NAMALWA (cell line): ENCODE results near the gene PARD3.

ENCODE experiments used
- DNase-seq: peaks from one replicate; pipeline ENCODE4 v3.0.0-alpha.2; 2015; ENCODE audit warnings: low spot score

PARD3 gene

GRCh38 chr10:34156781-34157425 is 658.2 kb downstream of the PARD3 start:
- no peak for DNase-seq

- DNase-seq = no peak
These were observed 659.3 kb downstream of the PARD3 start for GRCh38 chr10:34155812-34156211.

GRCh38 chr10:34154383-34154900 is 660.7 kb downstream of the PARD3 start:
- DNase-seq = no peak

GRCh38 chr10:34153663-34154382 is 661.3 kb downstream of the PARD3 start:
- no peak for DNase-seq

GRCh38 chr10:34152434-34152833 is 662.7 kb downstream of the PARD3 start:
- no peak for DNase-seq

GRCh38 chr10:34151931-34152330 is 663.2 kb downstream of the PARD3 start:
- DNase-seq = no peak

GRCh38 chr10:34151481-34151880 is 663.6 kb downstream of the PARD3 start:
- DNase-seq = no peak

- DNase-seq = no peak
These were observed 665.0 kb downstream of the PARD3 start for GRCh38 chr10:34150103-34150502.

- no peak for DNase-seq
These were observed 666.8 kb downstream of the PARD3 start for GRCh38 chr10:34148305-34148657.

- DNase-seq = no peak
These were observed 667.3 kb downstream of the PARD3 start for GRCh38 chr10:34147641-34148304.

- no peak for DNase-seq
These were observed 669.4 kb downstream of the PARD3 start for GRCh38 chr10:34145715-34146114.

- no peak for DNase-seq
These were observed 671.6 kb downstream of the PARD3 start for GRCh38 chr10:34143466-34143865.

- no peak for DNase-seq
These were observed 673.9 kb downstream of the PARD3 start for GRCh38 chr10:34141032-34141680.

GRCh38 chr10:34139559-34139958 is 675.5 kb downstream of the PARD3 start:
- no peak for DNase-seq

GRCh38 chr10:34137955-34138354 is 677.1 kb downstream of the PARD3 start:
- DNase-seq = no peak

- no peak for DNase-seq
These were observed 677.9 kb downstream of the PARD3 start for GRCh38 chr10:34137201-34137600.

GRCh38 chr10:34135515-34135914 is 679.6 kb downstream of the PARD3 start:
- no peak for DNase-seq

- DNase-seq = no peak
These were observed 680.5 kb downstream of the PARD3 start for GRCh38 chr10:34134602-34135001.

GRCh38 chr10:34133406-34133805 is 681.7 kb downstream of the PARD3 start:
- no peak for DNase-seq

GRCh38 chr10:34131152-34131551 is 683.9 kb downstream of the PARD3 start:
- DNase-seq = no peak

GRCh38 chr10:34127676-34128075 is 687.4 kb downstream of the PARD3 start:
- no peak for DNase-seq

GRCh38 chr10:34126371-34127151 is 688.5 kb downstream of the PARD3 start:
- DNase-seq = no peak
